GM21786 (cell line): ENCODE results near the gene GRB10.

ENCODE experiments used
- ATAC-seq: cut with Tn5 transposase; IDR thresholded peaks from one replicate; pipeline ENCODE4 v1.9.1; 2021; ENCODE audit not compliant: unreplicated experiment

Gene GRB10

DNA sequence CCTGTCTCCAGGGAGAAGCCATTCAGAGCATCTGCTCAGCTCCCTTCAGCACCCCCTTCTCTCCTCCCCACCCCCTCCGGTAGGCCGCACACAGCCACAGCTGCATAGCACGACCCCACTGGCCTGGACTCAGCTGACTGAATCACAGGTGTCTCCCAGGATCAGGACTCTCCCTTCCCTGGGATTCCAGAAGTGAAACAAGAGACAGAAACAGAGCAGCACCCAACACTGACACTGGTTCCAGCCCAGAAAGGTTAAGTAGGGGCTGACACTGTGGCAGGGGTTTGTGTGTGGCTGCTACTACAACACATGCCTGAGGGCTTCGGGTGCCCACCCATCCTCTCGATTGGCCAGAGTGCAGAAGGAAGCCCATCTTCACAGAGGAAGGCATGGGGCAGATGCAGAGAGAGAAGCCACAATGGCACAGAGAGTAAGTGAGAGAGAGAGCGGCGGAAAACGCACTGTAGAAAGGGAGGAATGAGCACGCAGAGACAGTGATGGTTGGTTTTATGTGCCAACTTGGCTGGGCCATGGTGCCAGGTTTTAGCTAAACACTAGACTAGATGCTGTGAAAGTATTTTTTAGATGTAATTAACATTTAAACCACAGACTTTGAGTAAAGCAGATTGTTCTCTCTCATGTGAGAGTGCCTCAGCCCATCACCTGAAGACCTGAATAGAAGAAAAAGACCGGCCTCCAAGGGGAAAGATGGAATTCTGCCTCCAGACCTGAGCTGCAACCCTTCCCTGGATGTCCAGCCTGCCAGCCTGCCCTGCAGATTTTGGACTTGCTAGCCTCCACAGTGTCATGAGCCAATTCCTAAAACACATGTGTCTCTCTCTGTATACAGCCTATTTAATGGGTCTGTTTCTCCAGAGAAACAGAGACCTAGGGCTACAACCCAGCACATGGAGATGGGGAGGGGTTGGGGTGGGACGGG lies 107.5 kb downstream of the GRB10 start:
- ATAC-seq: no peak

DNA sequence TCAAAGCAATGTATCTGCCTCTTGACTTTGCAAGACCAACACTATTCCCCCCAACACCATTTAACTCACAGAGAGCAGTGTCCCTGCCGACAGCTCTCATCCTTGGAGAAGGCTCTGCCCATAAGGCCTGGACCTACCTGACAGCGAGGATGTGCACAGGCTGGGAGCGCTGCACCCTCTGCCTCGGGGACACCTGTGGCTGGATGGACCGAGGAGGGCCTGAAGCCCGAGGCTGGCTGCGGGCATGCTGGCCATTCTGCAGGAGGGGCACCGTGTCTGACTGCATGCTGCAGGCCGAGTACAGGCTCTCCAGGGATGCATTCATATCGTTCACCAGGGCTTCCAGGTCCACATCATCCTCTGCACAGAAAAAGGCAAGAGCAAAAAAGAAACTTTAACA lies 108.4 kb downstream of the GRB10 start:
- no peak for ATAC-seq

DNA sequence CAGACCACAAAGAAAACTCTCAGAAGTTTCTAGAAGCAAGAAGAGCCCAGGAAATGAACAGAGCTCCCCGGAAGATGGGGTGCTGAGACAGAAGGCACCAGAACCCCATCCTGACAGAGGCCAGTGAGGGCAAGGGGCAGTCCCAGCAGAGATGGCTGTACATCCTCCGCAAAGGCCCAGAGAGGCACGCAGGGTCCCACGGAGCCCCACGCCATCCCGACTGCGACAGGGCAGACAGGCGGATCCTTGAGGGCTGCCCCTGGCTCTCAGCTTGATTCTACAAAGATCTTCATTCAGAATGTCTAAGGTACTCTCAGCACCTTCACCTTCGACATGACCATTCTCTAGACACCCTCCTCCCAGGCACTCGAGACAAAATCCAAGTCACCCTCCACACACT lies 109.6 kb downstream of the GRB10 start:
- ATAC-seq: no peak

DNA sequence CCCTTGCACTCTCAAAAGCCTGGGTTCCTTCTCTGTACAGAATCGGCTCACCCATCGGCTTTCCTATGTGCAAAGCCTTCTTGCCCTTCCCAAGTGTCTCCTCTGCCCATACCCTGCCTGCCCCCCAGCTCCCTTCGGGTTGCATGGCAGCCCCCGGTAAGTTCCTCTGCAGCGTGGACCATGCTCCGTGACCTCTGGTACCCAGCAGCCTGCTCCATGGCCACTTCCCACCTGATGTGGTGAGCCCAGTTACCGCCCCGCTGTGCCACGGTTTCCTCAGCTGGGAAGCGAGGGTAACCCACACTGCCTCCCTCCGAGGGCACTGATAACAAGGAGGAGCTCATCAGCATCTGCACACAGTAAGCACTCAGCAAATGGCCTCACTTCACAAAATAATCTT lies 110.7 kb downstream of the GRB10 start:
- ATAC-seq: no peak

DNA sequence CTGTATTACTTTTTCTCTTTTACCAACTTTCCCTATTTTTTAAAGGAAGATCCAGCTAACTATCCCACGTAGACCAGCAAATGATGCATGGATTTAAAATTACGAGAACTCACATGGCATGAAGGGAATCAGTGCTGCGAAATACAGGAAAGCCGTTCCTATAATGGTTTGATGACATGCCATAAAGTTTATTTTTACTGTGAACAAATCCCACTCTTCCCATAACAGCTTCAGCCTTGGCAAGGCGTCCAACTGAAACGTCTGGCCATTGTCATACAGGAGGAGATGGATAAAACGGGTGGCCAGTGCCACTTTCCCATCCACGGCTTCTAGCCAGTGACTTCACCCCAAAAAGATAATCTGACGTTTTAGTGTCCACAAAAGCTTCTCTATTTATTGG lies 111.3 kb downstream of the GRB10 start:
- ATAC-seq: no peak

DNA sequence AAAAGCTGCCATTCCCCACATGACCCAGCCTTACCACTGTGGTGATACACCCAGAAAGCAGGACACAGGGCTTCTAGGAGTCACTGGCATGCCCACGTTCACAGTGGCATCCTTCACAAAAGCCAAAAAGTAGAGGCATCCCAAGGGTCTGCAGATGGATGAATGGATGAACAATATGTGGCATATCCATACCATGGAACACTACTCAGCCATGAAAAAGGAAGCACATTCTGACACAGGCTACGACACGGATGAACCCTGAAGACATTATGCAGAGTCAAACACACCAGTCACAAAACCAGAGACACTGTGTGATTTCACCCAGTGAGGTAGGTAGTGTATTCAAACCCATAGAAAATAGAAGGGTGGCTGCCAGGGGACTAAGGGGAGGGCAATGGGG lies 112.8 kb downstream of the GRB10 start:
- ATAC-seq: no peak

DNA sequence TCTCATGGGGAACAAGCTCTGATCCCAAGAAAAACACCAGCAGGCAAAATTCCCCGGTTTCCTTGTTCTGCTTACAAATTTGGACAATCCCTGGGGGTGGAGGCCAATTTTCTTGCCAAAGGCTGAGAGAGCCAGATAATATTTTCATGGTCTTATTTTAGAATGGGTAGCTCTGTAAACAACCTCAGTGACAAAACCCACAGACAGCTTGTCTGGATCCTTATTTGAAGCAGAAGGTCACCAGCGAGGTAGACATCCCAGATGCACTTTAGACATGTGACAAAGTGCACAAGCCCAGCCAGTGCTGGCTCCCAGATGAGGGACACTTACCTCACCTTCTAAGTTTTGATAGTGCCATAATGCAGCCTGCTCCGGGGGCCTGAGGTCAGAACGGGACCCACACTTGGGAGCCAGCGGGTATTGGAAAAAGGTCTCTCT lies 114.9 kb downstream of the GRB10 start:
- ATAC-seq: no peak

DNA sequence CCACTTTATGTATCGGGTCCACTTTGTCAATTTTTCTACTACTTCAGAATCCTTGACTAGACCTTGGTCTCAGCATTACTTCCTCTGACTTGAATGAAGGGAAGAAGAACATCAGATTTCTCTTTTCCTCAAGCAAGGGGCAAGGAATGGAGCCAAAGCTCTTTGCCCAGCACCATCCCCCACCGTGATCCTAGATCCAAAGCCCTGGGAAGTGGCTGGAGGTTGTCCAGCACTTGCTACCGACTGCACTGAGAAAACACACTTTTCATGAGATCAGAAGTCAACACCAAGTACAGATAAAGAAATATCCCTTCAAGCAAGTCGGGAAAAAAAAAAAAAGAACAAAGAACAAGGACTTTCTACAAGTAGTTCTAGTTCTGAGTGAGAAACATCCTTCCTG lies 115.4 kb downstream of the GRB10 start:
- ATAC-seq: no peak

DNA sequence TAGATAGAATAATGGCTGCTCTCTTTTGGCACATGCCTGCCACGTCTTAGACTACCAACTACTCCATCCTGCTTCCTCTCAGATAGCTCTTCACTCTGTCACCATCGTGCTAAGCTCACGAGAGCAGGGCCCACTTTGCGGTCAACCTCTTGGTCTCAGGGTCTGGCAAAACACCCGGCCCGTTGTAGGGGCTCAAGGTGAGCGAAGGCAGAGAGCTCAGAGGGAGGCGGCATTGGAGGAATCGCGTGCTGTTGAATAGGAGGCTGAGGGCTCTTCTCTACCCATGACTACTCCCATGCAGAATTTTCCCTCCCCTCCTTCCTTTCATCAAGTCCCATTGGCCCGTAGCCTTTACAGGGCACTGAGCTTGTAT lies 116.6 kb downstream of the GRB10 start:
- no peak for ATAC-seq

DNA sequence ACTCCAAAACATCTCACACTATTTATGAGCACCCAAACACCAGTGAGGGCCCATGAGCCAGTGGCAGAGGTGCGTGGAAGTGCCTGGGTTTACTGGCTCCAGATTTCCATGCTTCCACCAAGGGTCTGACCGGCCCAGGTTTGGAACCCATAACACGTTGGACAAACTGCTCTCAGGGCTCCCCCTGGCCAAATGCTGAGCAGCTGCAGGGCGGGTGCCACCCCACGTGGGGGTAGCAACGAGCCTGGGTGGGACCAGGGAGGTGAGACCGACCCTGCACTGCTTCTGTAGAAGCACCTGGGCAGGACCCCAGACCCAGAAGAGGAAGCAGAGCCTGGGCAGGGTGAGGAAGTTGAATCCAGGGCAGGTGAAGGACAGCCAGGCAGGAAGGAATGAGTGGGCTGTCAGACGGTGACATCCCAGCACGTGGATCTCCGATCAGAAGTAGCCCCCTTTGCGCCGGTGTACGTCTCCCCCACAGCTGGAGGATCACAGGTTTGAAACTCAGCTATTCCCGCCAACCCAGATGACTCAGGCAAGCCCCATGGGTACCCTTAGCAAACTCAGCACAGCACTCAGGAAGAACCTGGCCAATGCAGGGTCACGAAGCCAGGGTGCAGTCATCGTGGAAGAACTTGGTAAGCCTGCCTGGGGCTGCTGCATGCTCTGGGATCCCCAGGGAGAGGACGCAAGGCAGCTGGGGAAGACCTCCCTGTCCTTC lies 117.1 kb downstream of the GRB10 start:
- ATAC-seq: no peak

DNA sequence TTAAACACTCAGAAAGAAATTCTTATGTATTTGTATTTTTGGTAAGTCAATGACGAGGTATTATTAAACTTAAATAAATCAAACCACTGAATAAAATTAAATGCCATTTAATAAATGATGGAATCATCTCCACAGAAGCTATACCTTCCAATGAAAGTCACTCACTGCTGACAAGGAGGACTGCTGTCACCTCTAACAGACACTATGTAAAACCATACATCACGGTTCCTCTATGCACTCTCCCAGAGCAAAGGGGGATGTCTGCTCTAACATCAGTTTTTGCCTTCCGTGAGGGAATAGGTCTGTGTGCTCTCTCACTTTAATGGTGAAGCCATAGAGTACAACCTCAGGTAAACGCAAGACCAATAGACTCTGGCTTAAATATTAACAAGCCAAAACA lies 117.8 kb downstream of the GRB10 start:
- peak; percentile 20 for ATAC-seq

DNA sequence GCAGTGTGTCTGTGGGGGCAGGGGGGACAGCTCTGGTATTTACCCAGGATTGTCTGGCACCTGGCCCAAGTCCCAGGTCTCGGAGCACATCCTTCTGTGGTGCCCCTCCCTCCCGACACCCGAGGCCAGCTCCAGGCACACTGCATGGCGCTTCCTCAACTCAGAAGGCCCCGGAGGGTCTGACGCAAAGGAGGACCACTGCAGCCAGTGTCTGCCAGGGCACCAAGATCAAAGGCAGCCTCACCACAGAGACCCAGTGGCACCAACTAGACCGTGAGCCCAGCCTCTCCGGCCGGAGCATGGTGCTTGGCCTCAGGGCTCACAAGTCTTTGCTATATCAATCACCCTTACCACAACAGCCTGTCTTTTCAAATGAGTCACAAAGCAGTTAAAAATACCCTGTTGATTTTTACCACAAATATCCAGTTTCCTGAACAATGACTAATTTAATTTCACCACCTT lies 118.2 kb downstream of the GRB10 start:
- ATAC-seq: peak; percentile 45

DNA sequence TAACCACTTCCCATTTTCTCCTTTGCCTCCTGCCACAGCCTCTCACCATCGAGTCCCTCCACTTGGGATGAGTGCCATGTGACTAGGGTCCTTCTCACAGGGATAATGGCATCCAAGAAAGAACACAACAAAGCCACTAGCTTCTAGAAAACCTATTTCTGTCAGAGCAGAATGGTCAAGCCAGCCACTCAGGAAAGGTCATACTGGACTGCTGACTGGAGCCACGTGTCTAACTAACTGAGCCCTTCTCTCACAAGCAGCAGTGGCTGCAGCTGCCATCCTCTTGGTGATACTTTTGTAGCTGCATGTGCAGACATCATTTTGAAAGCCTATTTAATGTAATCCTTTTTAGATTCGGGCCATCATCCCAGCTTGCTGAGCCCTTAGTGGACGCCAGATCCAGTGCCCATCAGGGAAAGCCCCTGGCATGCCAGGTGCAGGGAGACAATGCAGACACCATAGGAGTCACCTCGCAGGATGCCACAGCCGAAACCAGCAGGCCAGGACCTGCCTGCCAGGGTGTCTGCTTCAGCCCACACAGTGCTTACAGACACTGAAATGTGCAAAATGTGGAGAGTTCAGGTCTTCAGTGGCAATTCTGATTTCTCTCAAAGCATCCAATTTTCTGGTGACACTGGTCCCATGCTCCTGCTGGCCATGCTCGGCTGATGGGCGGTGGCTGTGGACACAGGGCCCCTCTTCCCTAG lies 119.1 kb downstream of the GRB10 start:
- ATAC-seq: no peak

DNA sequence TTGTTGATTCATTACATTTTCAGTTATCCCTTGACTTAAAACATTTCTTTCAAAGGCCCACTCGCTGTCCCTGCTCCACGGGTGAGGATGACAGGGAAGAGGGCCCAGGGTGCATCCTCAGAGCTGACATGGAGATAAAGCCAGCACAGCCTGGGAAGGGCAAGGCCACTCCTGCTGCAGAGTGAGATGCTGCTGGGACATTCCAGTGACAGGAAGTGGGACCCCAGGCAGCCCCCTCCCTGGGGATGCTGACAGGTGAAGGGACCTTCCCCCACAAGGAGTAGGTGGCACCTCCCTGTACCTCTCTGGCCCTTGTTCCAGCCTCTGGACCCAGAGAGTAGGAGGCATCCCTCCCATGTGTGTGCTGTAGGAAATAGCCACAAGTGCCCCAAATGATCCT lies 119.7 kb downstream of the GRB10 start:
- ATAC-seq: no peak

DNA sequence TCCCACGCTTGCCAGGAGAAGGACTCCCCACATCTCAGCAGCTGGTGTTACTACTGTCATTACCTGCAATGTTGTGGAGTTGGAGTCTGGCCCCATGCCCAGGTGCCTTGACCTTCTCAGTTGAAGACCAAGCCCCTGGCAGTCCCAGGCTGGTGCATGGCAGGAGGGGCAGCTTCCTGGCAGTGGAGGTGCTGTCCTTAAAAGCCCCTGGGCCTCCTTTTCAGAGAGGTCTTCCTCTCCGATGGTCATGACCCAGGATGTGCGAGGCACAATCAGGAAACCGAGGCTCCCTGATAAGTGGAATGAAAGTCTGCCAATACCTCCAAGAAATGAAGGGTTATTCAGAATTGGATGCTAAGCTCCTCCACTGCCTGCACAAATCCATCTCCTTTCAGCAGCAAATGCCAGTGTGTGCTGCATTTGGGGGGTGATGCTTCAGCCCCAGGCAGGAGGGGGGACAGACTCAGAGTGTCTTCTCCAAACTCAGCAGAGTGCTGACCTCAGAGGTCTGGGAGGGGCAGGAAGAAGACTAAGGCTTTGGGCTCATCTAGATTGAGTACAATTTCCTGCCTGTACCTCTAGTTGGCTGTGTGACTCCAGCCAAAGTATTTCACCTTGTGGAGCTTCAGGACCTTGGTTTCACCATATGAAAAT lies 120.5 kb downstream of the GRB10 start:
- no peak for ATAC-seq

DNA sequence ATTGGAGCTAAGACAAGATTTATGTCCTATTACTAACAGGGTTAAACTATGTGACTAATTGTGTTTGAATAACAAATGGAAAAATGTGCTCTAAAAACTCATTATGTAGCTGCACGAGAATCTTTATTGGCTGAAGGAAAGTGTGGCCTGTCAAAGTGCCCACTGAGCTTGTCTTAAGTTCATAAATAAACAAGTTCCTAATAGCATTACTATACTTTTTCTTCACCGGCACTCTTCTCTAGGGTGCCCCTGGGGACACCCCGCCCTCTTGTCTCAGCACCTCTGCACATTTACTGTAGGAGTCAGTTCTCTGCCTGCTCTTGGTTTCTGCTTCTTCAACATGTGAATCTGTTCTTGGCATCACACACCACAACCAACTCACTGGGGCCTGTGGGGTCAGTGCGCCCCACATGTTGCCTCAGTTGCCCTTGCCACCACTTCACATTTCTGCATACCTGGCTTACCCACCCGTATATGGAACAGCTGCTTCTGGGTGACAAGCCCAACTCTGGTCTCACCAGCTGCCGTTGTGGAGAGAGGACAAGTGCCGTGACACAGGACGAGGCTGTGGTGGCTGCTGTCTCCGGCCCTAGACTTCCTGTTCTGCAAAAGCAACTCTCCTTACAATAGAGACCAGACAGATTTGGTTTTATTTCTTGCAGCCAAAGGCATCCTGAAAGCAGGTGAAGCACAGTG lies 121.2 kb downstream of the GRB10 start:
- peak; percentile 46 for ATAC-seq

DNA sequence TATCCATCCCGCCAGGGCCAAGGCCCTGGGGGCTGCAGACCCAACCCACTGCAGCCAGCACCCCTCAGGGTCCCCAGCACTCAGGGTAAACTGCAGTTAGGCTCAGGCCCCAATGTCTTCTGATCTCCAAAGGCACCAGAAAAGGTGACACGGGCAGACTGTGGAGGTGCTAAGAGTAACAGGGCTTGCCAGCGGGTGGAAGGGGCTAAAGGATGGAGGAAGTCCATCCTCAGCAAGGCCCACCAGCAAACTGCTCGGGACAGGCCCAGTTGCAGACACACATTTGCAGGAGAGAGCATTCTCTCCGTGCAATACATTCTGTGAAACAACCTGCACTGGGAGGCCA lies 121.9 kb downstream of the GRB10 start:
- ATAC-seq: no peak

DNA sequence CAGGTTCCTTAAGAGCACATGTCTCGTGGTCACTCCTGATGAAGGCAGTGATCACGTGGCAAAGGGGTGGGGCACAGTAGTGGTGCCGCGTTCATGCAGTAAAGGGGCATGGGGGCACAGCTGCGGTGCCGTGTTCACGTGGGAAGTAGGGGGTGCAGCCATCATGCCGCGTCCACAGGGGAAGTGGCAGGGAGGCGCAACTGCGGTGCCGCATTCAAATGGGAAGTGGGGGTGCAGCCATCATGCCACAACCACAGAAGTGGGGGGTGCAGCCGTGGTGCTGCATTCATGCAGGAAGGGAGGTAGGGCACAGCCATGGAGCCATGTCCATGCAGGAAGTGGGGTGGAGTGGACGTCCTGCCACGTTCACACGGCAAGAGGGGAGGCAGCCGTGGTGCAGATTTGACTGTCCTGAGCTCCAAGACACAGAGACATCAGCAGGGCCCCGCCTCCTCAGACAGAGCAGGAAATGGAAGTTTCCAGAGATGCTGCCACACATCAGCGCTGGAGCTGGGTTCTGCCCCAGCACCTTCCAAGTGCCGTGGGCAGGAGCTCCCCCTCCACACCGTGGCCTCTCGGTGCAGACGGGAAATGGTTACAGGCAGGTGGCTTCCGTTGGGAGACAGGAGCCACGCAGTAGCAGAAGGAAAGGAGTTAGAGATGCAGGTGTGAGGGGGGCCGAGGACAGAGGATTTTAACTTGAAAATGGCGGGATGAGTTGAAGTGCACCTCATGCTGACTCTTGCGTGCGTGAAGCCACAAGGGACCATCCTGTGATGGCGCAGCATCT lies 122.5 kb downstream of the GRB10 start:
- ATAC-seq: no peak

DNA sequence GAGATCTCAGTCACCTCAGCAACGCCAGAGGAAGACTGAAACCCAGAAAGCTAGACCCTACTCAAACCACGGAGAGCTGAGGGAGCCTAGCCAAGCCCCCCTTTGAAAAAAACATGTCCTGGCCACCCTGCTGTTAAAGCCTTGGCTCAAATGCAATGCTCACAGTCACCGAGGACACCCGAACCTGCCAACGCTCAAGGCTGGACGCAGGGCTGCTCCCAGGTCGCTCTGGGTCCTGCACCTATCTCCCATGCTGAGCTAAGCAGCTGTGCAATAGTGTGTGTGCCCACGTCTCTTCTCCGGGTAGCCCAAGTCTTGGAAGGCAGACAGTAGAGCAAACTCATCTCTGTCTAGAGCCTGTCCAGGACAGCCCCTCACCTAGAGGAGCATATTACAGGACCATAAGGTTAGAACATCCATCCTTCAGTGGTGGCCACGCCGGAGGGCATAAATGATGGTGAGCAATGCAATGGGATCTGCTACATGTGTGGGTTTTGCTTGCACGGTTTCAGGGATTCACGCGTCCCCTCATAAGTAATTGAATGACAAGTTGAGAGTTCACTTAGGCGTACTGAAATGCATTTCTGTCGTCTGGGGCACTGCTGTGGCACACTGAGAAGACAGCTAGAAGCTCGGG lies 123.2 kb downstream of the GRB10 start:
- no peak for ATAC-seq
